Hair follicular keratinocyte (primary cell): ENCODE data around the gene MFSD2B. TPM values are rescaled to one million over a fixed set of nuclear protein-coding genes. Genes with fewer than 3 reads are reported as not detected.

ENCODE experiments used
- total RNA-seq: library from RNA; depleted of rRNA; stranded (reverse); fragments of >200 nt; gene quantifications from 2 replicates; pipeline ENCODE4 v1.2.3, GENCODE V29; 2015

The MFSD2B gene, protein sequence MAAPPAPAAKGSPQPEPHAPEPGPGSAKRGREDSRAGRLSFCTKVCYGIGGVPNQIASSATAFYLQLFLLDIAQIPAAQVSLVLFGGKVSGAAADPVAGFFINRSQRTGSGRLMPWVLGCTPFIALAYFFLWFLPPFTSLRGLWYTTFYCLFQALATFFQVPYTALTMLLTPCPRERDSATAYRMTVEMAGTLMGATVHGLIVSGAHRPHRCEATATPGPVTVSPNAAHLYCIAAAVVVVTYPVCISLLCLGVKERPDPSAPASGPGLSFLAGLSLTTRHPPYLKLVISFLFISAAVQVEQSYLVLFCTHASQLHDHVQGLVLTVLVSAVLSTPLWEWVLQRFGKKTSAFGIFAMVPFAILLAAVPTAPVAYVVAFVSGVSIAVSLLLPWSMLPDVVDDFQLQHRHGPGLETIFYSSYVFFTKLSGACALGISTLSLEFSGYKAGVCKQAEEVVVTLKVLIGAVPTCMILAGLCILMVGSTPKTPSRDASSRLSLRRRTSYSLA
- not detected in 2 replicates for total RNA-seq

GRCh38 chr2:24009680-24010476, at the start of gene MFSD2B:
TSS of gene MFSD2B (plus strand) at chr2:24010085. CDS start at chr2:24010097, 12 bp downstream.

DNA sequence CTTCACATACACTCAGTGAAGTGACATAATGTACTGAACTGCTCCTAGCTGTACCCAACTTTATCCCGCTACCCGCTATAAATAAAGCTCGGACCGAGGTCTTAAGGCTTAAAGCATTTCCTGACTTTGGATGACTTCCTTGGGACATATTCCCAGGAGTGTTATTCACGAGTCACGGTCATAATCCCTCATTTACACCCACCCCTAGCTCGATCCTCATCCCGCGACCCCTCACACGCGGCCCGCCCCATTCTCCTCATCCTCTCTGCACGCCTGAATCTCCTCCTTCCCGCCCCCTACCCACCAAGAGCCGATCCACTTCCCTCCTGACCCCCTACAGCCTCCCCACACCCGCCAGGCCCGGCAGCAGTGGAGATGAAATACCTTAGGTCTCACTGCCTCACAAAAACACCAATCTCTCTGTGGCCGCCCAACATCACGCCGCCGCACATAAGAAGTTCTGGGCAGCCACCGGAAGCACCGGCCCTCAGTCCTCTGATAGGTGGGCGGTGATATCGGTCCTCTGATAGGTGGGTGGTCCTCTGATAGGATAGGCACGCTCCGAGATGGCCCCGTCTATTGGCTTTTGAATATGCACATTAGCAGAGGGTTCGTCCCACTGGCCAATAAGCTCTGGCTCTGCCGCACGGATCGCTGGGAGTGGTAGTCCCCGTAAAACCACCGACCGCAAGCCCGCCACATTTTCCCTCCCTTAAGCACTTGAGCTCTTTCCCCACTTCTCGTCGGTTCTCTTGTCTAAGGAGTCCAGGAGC, 37.2 kb downstream of the MFSD2B start, which contains the start of gene WDCP:
WDCP (minus strand) TSS at position 462 of the 773 bp plus-strand sequence. CDS start 7,897 bp downstream, outside the sequence.

GRCh38 chr2:24049485-24050021, 39.7 kb downstream of the MFSD2B start, which contains the start of gene FKBP1B:
TSS of gene FKBP1B (plus strand) at chr2:24049741. CDS start at chr2:24049850, 109 bp downstream.

Other genes starting within 250 kb of the MFSD2B start
- gene ATAD2B, start 83.0 kb upstream of the MFSD2B start, total RNA-seq, result 3.5 and 3.9 TPM in 2 replicates
- gene UBXN2A, start 69.6 kb upstream of the MFSD2B start, total RNA-seq, result 9.9 and 12.3 TPM in 2 replicates
- gene WDCP, start 37.3 kb downstream of the MFSD2B start, total RNA-seq, result 5.6 and 8.1 TPM in 2 replicates
- 12.2 and 23.0 TPM in 2 replicates for gene FKBP1B, start 39.7 kb downstream of the MFSD2B start, total RNA-seq
- gene SF3B6, start 66.2 kb downstream of the MFSD2B start, total RNA-seq, result 264 and 278 TPM in 2 replicates
- gene TP53I3, start 74.7 kb downstream of the MFSD2B start, total RNA-seq, result 40.8 and 43.4 TPM in 2 replicates
- 0.39 TPM in 1 of 2 replicates, not detected in the other for gene PFN4, start 113.2 kb downstream of the MFSD2B start, total RNA-seq
- 2.4 and 3.6 TPM in 2 replicates for gene FAM228B, start 113.4 kb downstream of the MFSD2B start, total RNA-seq
- gene FAM228A, start 165.0 kb downstream of the MFSD2B start, total RNA-seq, result not detected in 2 replicates